ENCODE results near the gene DAB1. TPM values are rescaled to one million over a fixed set of nuclear protein-coding genes. Genes with fewer than 3 reads are reported as not detected.

The DAB1 gene
- polyA plus RNA-seq, 3 donors, result 6.5 to 7.3 (median 7.2) TPM

- DNase-seq, result no peak
Observed at GRCh38 chr1:57164584-57164983, 259.3 kb downstream of the DAB1 start.

GRCh38 chr1:57163789-57164188 is 260.1 kb downstream of the DAB1 start:
- no peak for DNase-seq

GRCh38 chr1:57163325-57163724 is 260.5 kb downstream of the DAB1 start:
- DNase-seq, result no peak

GRCh38 chr1:57162607-57163261 is 261.1 kb downstream of the DAB1 start:
- DNase-seq, result no peak

DNA sequence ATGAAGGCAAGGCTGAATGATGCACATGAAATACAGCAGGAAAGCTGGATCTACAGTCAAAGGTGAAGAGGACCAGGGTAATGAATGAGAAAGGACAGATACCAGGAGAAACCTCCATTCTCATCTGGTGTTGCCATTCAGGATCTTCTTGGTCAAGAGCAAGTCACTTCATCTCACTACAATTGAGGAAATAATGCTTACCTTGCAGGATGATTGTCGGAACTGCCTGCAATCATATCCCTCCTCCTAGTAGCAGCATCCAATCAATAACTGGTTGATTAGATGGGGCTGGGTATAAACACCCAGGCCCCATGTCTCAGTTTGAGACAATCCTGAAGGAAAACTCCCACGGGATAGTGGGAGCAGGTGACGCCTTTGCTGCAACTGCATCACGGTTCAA is 263.3 kb downstream of the DAB1 start:
- no peak for DNase-seq

- no peak for DNase-seq
Observed at GRCh38 chr1:57158604-57158998, 265.3 kb downstream of the DAB1 start.

DNA sequence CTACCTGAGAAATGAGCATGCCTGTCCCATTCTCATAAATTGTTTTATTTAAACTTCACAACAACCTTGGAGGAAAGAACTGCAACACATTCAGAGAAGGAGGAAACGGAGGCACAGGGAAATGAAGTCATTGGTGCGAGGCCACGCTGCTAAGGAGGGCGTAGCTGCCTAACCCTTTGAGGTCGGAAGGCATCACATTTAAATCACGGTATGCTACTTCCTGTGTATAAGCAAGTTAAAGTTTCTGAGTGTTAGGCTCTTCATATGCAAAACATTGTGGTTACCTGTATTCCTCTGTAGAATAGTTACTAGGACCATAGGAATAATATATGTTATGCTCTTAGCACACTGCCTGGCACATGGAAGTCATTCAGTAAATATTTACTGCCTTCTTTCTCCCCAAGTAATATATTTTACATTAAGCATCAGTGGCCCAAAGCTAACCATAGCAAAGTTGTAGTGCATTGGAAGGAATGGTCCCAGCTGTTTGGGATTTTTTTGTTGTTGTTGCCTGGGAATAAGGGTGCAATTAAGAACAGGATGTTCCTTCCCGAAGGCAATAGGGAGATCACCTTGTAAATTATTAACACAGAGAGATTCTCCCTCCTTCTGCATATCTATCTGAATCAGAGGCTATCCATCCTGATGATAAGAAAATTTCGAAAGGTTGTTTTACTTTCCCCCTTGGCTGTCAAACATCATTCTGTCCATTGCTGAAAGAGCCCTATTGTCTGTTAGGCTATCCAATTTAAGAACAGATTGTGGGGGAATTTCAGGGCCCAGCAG is 265.8 kb downstream of the DAB1 start:
- no peak for DNase-seq

DNA sequence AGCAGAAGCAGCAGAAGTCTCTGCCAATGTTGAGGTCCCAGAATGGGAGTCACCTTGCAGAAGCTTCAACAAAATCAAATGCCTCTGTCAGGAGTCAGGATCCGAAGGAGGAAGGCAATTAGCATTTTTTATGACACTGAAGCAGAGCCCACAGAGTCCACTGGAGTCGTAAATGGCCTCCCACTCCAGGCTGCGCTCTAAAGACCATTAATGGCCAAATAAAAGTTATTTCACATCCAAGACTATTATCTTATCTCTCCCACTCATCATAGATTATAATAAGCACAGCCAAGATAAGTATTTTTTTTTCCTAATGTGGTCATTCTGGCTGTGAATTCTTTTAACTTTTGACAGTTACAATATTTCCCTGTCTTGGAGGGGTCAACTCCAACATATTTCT is 267.0 kb downstream of the DAB1 start:
- no peak for DNase-seq

DNA sequence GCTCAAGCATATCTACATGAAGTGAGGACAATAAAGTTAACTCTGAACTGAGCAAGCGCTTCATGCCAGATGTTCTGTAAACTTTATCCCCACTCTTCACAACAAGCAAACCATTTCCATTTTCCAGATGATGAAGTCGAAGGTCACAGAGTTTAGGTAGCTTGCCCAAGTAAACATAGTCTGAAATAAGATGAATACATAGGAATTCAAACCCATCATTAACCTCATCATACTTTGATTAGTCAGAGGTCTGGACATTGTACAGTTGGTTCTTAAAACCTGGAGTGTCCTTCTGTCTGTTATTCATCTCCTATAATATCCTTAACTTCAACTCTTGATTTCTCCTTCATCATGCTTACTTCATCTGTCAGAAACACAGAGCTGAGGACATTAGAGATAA is 277.8 kb downstream of the DAB1 start:
- DNase-seq, result no peak

GRCh38 chr1:57142999-57143398 is 280.9 kb downstream of the DAB1 start:
- DNase-seq, result no peak

GRCh38 chr1:57142169-57142568 is 281.7 kb downstream of the DAB1 start:
- no peak for DNase-seq

DNA sequence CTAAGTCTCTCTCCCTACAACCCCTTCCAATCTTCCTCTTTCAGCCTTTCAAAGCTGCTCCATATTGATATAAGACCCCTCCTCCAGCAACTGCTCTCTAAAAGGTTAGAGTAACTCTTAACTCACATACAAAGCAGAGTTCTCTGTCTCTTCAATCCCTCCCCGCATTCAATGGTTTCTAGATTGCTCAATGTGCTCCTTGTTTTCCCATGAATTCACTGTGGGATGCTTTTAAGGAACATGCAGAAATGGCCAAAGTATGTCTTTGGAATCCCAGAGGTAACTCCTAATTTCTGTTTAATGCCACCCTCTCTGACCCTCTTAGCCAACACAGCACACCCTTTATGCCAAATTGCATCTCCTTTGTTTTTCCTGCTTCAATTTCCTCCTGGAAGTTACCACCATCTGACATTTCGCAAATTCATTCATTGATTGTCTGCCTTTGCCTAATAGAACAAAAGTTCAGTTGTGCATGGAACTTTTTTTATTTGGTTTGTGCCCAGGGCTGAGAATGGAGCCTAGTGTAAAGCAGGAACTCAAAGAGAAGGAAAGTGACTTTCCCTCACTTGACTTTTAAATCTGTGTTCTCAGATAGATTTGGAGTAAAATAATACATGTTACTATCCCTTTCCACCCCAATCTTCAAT is 285.3 kb downstream of the DAB1 start:
- DNase-seq, result no peak

DNA sequence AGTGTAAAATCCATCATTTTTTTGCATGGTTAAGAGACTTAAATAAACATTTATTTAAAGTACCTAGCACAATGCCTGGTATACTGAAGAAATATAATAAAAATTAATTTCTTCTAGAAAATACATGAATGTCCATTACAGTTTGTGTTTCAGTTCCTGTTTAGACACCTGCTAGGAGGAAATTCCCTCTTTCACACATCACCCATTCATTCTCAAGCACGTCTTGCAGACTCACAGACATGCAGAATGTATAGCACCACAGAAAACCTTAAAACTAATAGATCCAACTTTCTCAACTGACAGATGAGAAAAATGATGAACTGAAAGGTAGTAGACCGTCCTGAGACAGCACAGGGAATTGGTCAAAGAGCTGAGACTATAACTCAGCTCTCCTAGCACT is 285.9 kb downstream of the DAB1 start:
- DNase-seq, result no peak

DNA sequence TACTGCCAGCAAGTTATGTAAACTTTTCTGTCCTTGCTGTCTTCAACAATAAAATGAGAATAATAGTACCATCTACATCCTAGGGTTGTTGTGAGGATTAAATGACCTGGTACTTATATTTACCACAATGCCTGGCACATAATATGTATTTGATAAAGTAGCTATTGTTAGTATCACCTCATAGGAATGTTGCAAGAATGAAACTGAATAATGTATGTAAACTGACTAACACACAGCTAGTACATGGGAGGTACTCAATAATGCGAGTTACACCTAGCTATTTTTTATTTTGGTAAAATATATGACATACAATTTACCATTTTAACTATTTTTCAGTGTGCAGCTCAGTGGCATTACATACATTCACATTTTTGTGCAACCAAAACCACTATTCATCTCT is 289.1 kb downstream of the DAB1 start:
- no peak for DNase-seq

DNA sequence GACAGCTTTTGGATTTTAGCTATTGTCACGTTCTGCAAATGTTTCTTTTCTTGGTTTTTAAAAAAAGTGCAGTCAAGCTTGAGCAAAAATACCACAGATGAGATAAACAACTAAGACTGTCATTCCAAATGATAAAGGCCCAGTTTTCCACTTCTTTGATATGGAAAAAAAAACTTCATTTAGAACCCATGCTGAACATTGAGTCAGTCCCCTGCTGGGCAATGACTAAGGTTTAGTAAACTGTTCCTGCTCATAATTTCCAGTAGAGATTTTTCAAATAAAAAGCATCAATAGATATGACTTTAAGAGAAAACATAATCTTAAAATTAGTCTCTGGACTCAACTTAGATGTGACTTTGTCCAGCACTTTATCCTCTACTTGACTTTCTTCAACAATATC is 290.2 kb downstream of the DAB1 start:
- DNase-seq, result no peak

DNA sequence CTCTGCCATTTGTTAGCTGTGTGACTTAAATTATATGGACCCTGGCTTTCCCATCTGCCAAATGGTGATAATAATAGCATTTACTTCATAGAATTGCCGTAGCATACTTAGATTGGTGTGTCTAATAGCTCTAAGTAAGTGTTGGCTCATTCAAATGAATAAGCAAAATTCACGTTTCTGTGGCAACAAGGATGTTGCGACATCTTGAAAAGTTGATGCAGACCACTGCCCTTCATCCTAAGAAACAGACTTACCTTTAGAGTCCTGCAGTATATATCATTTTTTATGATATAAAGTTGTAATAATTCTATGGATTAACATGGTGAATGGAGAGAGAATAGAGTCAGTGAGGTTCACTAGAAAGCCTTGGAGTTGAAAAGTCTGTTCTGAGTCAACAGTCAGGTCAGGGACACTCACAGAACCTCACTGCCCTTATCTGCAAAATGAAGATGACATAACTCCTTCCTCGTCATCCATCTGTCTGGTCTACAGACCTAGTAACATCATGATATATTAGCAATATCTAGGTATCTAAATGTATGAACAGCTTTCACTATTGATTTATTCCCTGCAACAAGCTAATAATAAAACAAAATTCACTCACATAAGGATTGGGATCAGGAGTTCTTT is 290.8 kb downstream of the DAB1 start:
- DNase-seq, result no peak

- no peak for DNase-seq
Observed at GRCh38 chr1:57131701-57132394, 292.0 kb downstream of the DAB1 start.

DNA sequence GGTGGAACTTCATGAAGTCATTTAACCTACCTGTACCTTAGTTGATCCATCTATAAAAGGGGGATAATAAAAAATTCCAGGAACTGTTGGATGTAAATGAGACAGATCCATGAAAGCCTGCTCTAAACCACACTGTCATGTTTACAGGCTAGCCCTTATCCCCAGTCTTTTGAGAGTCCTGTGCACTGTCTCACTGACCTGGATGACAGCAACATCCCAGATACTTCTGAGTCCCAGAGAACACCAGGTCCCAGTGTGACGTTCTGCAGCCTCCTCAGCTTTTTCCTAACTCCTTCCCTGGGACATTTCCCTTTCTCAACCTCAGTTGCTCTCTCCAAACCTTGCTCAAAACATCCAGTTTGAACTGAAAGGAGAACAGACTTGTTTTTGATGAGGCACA is 292.6 kb downstream of the DAB1 start:
- no peak for DNase-seq

GRCh38 chr1:57129865-57130264 is 294.0 kb downstream of the DAB1 start:
- DNase-seq, result no peak

GRCh38 chr1:57127976-57128375 is 295.9 kb downstream of the DAB1 start:
- no peak for DNase-seq

DNA sequence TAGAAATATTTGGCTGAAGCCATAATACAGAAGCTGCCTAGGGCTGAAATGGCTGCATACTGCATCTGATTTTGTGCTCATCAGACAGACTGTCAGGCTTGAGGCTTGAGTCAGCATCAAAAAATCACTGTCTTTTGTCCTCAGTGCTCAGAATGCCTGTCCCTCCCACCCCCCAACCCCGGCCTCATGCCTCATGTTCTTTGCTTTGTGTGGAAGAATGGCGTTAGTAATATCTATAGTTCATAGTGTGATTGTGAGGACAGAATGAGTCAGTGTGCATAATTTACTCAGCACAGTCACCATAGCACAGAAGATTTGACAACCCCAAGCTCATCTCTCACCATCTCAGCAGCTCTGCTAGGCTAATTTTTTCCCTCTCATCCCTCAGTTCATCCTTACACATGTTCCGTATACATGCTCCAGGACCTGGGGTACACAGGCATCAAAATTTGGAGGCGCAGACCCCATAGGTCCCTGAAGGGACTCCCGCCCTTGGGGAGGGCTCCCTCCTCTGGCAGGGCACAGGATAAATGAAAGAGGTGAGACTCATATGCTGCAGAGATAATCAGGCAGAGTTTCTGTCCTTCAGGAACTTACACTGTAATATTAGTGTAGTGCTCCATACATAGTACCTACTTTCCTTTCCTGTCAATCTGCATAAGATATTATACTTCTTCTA is 299.0 kb downstream of the DAB1 start:
- no peak for DNase-seq

DNA sequence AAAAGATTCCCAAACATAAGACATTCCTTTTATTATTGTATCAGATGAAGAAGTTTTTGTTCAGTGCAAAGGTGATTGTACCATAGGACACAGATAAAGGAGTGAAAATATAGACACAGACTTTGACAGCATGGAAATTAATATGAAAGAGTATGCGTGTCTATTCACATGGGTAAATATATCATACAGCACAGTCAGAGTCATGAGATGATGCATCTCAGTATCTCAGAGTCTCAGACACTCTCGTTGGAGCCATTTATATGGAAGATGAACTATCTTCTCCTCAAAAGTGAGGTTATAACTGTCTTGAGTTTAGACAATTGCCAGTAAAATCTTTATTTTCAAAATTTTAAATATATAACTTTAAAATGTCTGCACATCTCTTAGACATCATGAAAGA is 299.7 kb downstream of the DAB1 start:
- no peak for DNase-seq
